Calu3 (cell line): Measurements from ENCODE around the gene UBE2G2. TPM values are rescaled to one million over a fixed set of nuclear protein-coding genes. Genes with fewer than 3 reads are reported as not detected.
A peak's percentile ranks its signal among the peaks of the same experiment; 100 is the strongest.
"Not testable (repeated sequence)": the region's sequence is repeated elsewhere in the genome, so short reads cannot be mapped to it uniquely, and the experiment has no call there.

Experiments used
- BruUV-seq: library from RNA; stranded (reverse); fragments of 400-500 nt; replicated peaks from 2 replicates; lab custom pipeline; 2021; lab: Mats Ljungman, UMichigan
- CTCF ChIA-PET: fragments of 300-600 bp; sonication (Branson Sonifier 250); formaldehyde crosslinking; loops from one replicate; lab custom pipeline; 2022; ENCODE audit warnings: antibody characterized with exemption; lab: Charles Lee
- DNase-seq: peaks from one replicate; pipeline ENCODE4 v3.0.0; 2022
- H3K27ac Mint-ChIP-seq: one replicate; pipeline ENCODE4 v1.8.0; 2022; ENCODE audit warnings: mixed read lengths; ENCODE audit not compliant: unreplicated experiment
- H3K27me3 Mint-ChIP-seq: one replicate; pipeline ENCODE4 v1.8.0; 2022; ENCODE audit warnings: mixed read lengths; ENCODE audit not compliant: unreplicated experiment
- H3K36me3 Mint-ChIP-seq: one replicate; pipeline ENCODE4 v1.8.0; 2022; ENCODE audit warnings: mild to moderate bottlenecking, moderate library complexity, mixed read lengths; ENCODE audit not compliant: insufficient read depth, unreplicated experiment
- H3K4me1 Mint-ChIP-seq: one replicate; pipeline ENCODE4 v1.8.0; 2022; ENCODE audit warnings: mild to moderate bottlenecking, low read depth, mixed read lengths; ENCODE audit not compliant: unreplicated experiment
- H3K4me3 Mint-ChIP-seq: one replicate; pipeline ENCODE4 v1.8.0; 2022; ENCODE audit warnings: mild to moderate bottlenecking, low read depth, moderate library complexity, mixed read lengths; ENCODE audit not compliant: unreplicated experiment
- H3K9me3 Mint-ChIP-seq: one replicate; pipeline ENCODE4 v1.8.0; 2022; ENCODE audit warnings: low read depth, mixed read lengths; ENCODE audit not compliant: unreplicated experiment
- intact Hi-C: fragments of 100-400 bp; cut with micrococcal nuclease; formaldehyde crosslinking; loops from one replicate; pipeline ENCODE4 v1.10.0; 2022; ENCODE audit not compliant: unreplicated experiment
- total RNA-seq: library from RNA; stranded (reverse); gene quantifications from 2 replicates; pipeline ENCODE4 v1.2.3, GENCODE V29; 2022
- TF ChIP-seq, protein P1 (sequence below): fragments of 200-600 bp; IDR thresholded peaks from one replicate; pipeline ENCODE4 v1.8.0; 2022; ENCODE audit warnings: antibody characterized with exemption; ENCODE audit not compliant: unreplicated experiment

UBE2G2 gene
- total RNA-seq, 1 experiment from 2014 or later = 61.7 TPM

DNA sequence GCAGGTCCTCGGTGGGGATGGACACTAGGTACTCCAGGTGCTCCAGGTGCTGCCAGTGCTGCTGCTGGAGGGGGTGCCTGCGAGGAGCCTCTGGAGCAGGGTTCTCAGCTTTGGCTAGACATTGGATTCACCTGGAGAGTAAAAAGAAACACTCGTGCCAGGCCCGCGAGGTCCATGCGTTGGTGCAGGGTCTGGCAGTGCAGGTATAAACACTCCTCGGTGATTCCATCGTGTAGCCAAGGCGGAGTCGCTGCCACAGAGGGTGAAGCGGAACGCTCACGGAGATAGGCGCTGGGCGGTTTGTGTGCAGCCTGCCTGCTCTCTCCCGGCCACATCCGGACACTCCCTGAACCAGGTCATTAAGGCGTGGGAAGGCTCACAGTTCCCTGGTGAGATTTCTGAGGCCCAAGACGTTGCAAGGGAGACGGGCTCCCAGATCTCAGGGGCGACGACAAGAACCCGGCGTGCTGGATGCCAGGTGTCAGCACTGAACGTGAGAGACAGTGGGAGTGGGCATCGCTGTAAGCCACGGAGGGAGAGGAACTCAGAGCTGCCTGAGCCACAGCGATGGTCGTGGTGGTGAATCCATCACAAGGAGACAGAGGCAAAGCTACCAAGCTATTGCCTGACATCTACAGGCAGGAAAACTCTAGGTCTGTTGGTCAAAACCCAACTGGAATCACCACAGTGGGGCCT is 33.5 kb upstream of the UBE2G2 start:
- CTCF ChIA-PET = no interaction called here
- TF ChIP-seq, protein P1, sequence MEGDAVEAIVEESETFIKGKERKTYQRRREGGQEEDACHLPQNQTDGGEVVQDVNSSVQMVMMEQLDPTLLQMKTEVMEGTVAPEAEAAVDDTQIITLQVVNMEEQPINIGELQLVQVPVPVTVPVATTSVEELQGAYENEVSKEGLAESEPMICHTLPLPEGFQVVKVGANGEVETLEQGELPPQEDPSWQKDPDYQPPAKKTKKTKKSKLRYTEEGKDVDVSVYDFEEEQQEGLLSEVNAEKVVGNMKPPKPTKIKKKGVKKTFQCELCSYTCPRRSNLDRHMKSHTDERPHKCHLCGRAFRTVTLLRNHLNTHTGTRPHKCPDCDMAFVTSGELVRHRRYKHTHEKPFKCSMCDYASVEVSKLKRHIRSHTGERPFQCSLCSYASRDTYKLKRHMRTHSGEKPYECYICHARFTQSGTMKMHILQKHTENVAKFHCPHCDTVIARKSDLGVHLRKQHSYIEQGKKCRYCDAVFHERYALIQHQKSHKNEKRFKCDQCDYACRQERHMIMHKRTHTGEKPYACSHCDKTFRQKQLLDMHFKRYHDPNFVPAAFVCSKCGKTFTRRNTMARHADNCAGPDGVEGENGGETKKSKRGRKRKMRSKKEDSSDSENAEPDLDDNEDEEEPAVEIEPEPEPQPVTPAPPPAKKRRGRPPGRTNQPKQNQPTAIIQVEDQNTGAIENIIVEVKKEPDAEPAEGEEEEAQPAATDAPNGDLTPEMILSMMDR = no peak
- H3K36me3 Mint-ChIP-seq = peaks cover 4% of the 10 kb centered on the region
- H3K27ac Mint-ChIP-seq = no peak overlapping the region
- H3K4me3 Mint-ChIP-seq = no peak overlapping the region
- peaks cover 15% of the 10 kb centered on the region for H3K4me1 Mint-ChIP-seq
- DNase-seq = peak; percentile 11
- H3K9me3 Mint-ChIP-seq = no peaks in the 10 kb centered on the region
- peaks cover 33% of the 10 kb centered on the region for H3K27me3 Mint-ChIP-seq
- BruUV-seq = no TSS peak
- intact Hi-C loops = no loop called here

DNA sequence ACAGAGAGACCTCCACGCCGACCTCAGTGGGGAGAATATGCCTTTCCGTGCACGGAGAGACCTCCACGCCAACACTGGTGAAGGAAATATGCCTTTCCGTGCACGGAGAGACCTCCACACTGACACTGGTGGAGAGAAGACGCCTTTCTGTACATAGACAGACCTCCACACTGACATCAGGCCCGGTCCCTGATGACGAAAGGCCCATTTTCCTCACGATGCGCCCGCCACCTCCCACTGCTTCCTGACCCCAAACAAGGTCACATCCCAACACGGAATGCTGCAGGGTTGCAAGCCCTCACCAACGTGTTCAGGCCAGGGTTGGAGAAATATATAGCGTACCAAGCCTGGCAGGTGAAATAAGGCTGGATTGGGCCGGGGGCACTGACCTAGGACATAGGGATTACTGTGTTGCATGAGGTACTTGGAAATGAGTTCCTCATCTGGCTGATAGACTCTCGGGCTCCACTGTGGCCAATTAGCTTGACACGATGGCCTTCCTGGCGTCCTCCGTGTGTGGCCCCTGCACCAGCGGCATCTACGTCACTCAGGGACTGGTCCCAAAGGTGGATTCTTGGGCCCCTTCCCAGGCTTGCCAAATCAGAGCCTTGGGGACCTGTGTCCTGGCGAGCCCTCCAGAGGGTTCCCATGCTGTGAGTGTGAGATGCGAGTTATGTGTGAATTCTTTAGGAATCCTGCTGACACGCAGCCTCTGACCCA is 32.8 kb upstream of the UBE2G2 start:
- H3K27me3 Mint-ChIP-seq = peaks cover 32% of the 10 kb centered on the region
- H3K27ac Mint-ChIP-seq = no peak overlapping the region
- intact Hi-C loops = no loop called here
- no peak overlapping the region for H3K4me3 Mint-ChIP-seq
- peaks cover 4% of the 10 kb centered on the region for H3K36me3 Mint-ChIP-seq
- TF ChIP-seq, protein P1 = no peak
- CTCF ChIA-PET = no interaction called here
- H3K4me1 Mint-ChIP-seq = peaks cover 15% of the 10 kb centered on the region
- no peak for DNase-seq
- H3K9me3 Mint-ChIP-seq = no peaks in the 10 kb centered on the region
- no TSS peak for BruUV-seq

DNA sequence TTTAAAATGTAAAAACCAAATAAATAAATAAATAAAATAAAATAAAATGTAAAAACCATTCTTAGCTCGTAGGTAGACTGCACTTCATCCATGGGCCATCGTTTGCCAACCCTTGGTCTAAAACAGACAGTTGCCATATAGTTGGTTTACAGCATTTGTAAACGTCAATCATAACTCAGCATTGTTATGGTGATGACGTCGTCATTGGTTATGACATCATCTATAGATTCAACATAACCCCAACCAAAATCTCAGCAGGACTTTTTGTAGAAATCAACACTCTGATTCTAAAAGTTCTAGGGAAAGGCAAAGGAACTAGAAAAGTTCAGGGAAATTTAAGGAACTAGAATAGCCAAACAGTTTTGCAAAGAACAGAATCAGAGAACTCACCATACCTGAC is 32.0 kb upstream of the UBE2G2 start:
- no peak for DNase-seq
- H3K4me3 Mint-ChIP-seq = no peak overlapping the region
- CTCF ChIA-PET = no interaction called here
- peaks cover 2% of the 10 kb centered on the region for H3K36me3 Mint-ChIP-seq
- H3K4me1 Mint-ChIP-seq = peaks cover 15% of the 10 kb centered on the region
- H3K27me3 Mint-ChIP-seq = peaks cover 32% of the 10 kb centered on the region
- no peak overlapping the region for H3K27ac Mint-ChIP-seq
- intact Hi-C loops = no loop called here
- no peaks in the 10 kb centered on the region for H3K9me3 Mint-ChIP-seq
- TF ChIP-seq, protein P1 = no peak
- BruUV-seq = no TSS peak

DNA sequence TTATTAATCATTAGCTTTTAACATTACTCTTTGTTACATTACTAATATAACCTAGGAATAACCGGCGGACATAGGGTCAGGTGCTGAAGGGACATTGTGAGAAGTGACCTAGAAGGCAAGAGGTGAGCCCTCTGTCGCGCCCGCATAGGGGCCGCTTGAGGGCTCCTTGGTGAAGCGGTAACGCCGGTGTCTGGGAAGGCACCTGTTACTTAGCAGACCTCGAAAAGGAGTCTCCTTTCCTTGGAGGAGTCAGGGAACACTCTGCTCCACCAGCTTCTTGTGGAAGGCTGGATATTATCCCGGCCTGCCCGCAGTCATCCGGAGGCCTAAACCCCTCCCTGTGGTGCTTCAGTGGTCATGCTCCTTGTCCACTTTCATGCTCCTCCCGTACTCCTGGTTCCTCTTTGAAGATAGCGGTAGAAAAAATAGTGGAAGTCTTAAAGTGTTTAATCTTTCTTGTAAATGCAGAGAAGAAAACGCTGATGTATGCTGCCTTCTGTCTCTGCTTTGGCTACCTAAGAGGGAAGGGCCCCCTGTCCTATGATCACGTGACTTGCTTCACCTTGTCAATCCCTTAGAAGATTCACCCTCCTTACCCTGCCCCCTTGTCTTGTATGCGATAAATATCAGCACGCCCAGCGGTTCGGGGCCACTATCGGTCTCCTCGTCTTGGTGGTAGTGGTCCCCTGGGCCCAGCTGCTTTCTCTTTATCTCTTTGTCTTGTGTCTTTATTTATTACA is 31.1 kb upstream of the UBE2G2 start:
- H3K9me3 Mint-ChIP-seq, BruUV-seq, DNase-seq, H3K27ac Mint-ChIP-seq, CTCF ChIA-PET, H3K4me3 Mint-ChIP-seq, H3K36me3 Mint-ChIP-seq, intact Hi-C loops: not testable (repeated sequence)
- Mint-ChIP-seq H3K27me3 (peaks cover 33% of the 10 kb centered on the region), H3K4me1 (peaks cover 15% of the 10 kb centered on the region)
